HepG2 (cell line): ENCODE data around the gene RAB22A. TPM values are rescaled to one million over a fixed set of nuclear protein-coding genes. Genes with fewer than 3 reads are reported as not detected.
"Not testable (repeated sequence)": the region's sequence is repeated elsewhere in the genome, so short reads cannot be mapped to it uniquely, and the experiment has no call there.

Experiments used
- ATAC-seq: fragments of 200-7000 bp; cut with Tn5 transposase; 3 replicates; pipeline ENCODE4 v1.9.1; 2020; ENCODE audit warnings: mild to moderate bottlenecking, moderate library complexity
- BruUV-seq: library from RNA; stranded (reverse); fragments of 400-500 nt; replicated peaks from 2 replicates; lab custom pipeline; 2021; lab: Mats Ljungman, UMichigan
- CTCF ChIA-PET: fragments of 300-600 bp; formaldehyde crosslinking; extraction: SDS; loops from one replicate; lab custom pipeline; 2021; ENCODE audit warnings: low total read pairs, inconsistent platforms, low intra/inter-chr PET ratio; lab: Yijun Ruan, JAX
- POLR2A ChIA-PET: fragments of 350-600 bp; sonication (Branson Sonifier 250); formaldehyde crosslinking; loops from one replicate; lab custom pipeline; 2020; ENCODE audit warnings: antibody characterized with exemption, inconsistent platforms; lab: Yijun Ruan, JAX
- DNase-seq: peaks from one replicate; pipeline ENCODE4 v3.0.0-alpha.2; 2015; ENCODE audit warnings: low spot score
- FAIRE-seq: peaks from 3 replicates; lab custom pipeline; 2011; peaks lifted over from hg19 to GRCh38; lab: Jason Lieb, UNC
- H2AFZ ChIP-seq: one replicate; pipeline ENCODE4 v1.6.1; 2011; ENCODE audit warnings: low read length, inconsistent platforms
- H3K27ac ChIP-seq: fragments of 300-600 bp; 3 replicates; pipeline ENCODE4 v1.8.0; 2011; ENCODE audit warnings: mixed run types, mild to moderate bottlenecking, mixed read lengths, low read length, inconsistent platforms; ENCODE audit not compliant: insufficient read depth; ENCODE audit errors: extremely low read length
- H3K27me3 ChIP-seq, 2 experiments: fragments of 200-600 bp in 1 of 2; 2 replicates in 1 of 2; 3 replicates in 1 of 2; pipeline versions ENCODE4 v1.6.0 to v1.8.0; 2011; ENCODE audit warnings: low read length in 2 of 2, mild to moderate bottlenecking in 2 of 2, moderate library complexity in 2 of 2, inconsistent platforms in 1 of 2; ENCODE audit not compliant: insufficient read depth in 2 of 2, control insufficient read depth in 1 of 2
- H3K36me3 ChIP-seq, 2 experiments: fragments of 200-600 bp in 1 of 2; replicated peaks in 1 of 2; 2 replicates in 1 of 2; 3 replicates in 1 of 2; pipeline versions ENCODE4 v1.5.1 to v1.8.0; 2011; ENCODE audit warnings: low read length in 2 of 2, inconsistent platforms in 1 of 2; ENCODE audit not compliant: insufficient read depth in 2 of 2, control insufficient read depth in 1 of 2
- H3K4me1 ChIP-seq: 2 replicates; pipeline ENCODE4 v1.5.1; 2012; ENCODE audit warnings: low read length, inconsistent platforms; ENCODE audit not compliant: insufficient read depth
- H3K4me2 ChIP-seq: 2 replicates; pipeline ENCODE4 v1.6.0; 2011; ENCODE audit warnings: low read depth, low read length, inconsistent platforms
- H3K4me3 ChIP-seq, 3 experiments: fragments of 200-600 bp in 1 of 3; sonication (generic), shearing (Covaris generic) in 1 of 3; replicated peaks in 1 of 3; 2 replicates each; pipeline ENCODE4 v1.5.1; 2011 to 2016; ENCODE audit warnings: low read length in 3 of 3, inconsistent platforms in 2 of 3, low read depth in 2 of 3, mild to moderate bottlenecking in 2 of 3, control low read depth in 1 of 3, mixed read lengths in 1 of 3; ENCODE audit not compliant: insufficient read depth in 1 of 3
- H3K79me2 ChIP-seq: one replicate; pipeline ENCODE4 v1.6.1; 2011; ENCODE audit warnings: low read length, inconsistent platforms; ENCODE audit not compliant: insufficient read depth
- H3K9ac ChIP-seq: 2 replicates; pipeline ENCODE4 v1.6.0; 2011; ENCODE audit warnings: mild to moderate bottlenecking, low read depth, low read length, inconsistent platforms; ENCODE audit not compliant: insufficient read depth
- H3K9me3 ChIP-seq: 2 replicates; pipeline ENCODE4 v1.5.1; 2012; ENCODE audit warnings: mild to moderate bottlenecking, low read length
- H4K20me1 ChIP-seq: 2 replicates; pipeline ENCODE4 v1.6.0; 2011; ENCODE audit warnings: inconsistent platforms, mild to moderate bottlenecking, low read length, moderate library complexity; ENCODE audit not compliant: insufficient read depth
- FOXM1 ChIP-seq: sonication (generic); formaldehyde crosslinking; IDR thresholded peaks from 2 replicates; pipeline ENCODE4 v1.5.0; 2020; ENCODE audit warnings: missing genetic modification reagents
- GATAD2A ChIP-seq: IDR thresholded peaks from 2 replicates; pipeline ENCODE4 v1.6.1; 2016
- ISL2 ChIP-seq: sonication (generic); formaldehyde crosslinking; IDR thresholded peaks from 2 replicates; pipeline ENCODE4 v1.5.0; 2020; ENCODE audit warnings: missing genetic modification reagents
- RBAK ChIP-seq: sonication (generic); formaldehyde crosslinking; IDR thresholded peaks from 2 replicates; pipeline ENCODE4 v1.5.1; 2020; ENCODE audit warnings: mild to moderate bottlenecking, missing genetic modification reagents
- SOX6 ChIP-seq, 2 experiments: fragments of 450-650 bp in 1 of 2; sonication (generic) in 1 of 2; formaldehyde crosslinking in 1 of 2; IDR thresholded peaks; 2 replicates each; pipeline versions ENCODE4 v1.4.0 to v1.6.1; 2017 to 2020; ENCODE audit warnings: antibody characterized with exemption in 1 of 2, mild to moderate bottlenecking in 1 of 2, missing genetic modification reagents in 1 of 2
- TEAD3 ChIP-seq: optimal IDR thresholded peaks from 2 replicates; pipeline ENCODE3; 2016; ENCODE audit warnings: borderline replicate concordance
- TFAP4 ChIP-seq: sonication (generic); IDR thresholded peaks from 2 replicates; pipeline ENCODE4 v1.6.1; 2016; ENCODE audit warnings: low read depth, borderline replicate concordance
- TRAFD1 ChIP-seq: sonication (generic); formaldehyde crosslinking; IDR thresholded peaks from 2 replicates; pipeline ENCODE4 v1.5.1; 2020; ENCODE audit warnings: missing genetic modification reagents, mild to moderate bottlenecking, borderline replicate concordance
- ZNF557 ChIP-seq: sonication (generic); formaldehyde crosslinking; IDR thresholded peaks from 2 replicates; pipeline ENCODE4 v1.4.0; 2020; ENCODE audit warnings: missing genetic modification reagents
- ZNF558 ChIP-seq: sonication (generic); formaldehyde crosslinking; IDR thresholded peaks from 2 replicates; pipeline ENCODE4 v1.9.0; 2022; ENCODE audit warnings: mild to moderate bottlenecking, missing genetic modification reagents, borderline replicate concordance
- ZNF644 ChIP-seq: IDR thresholded peaks from 2 replicates; pipeline ENCODE4 v1.6.1; 2016; ENCODE audit warnings: low read depth
- WGBS: methylation state at CpG from one replicate; pipeline ENCODE4 v1.1.6; 2017; ENCODE audit warnings: low lambda C conversion rate; 5-methylcytosine and 5-hydroxymethylcytosine counted together
- in situ Hi-C: cut with HindIII; loops from 2 replicates; pipeline ENCODE4 v1.10.0; 2017; ENCODE audit warnings: low pct_unique_long_range_greater_than_20kb; ENCODE audit not compliant: extremely low pct_ligation_motif_present
- intact Hi-C: fragments of 100-400 bp; cut with micrococcal nuclease; formaldehyde crosslinking; loops from one replicate; pipeline ENCODE4 v1.10.0; 2022; ENCODE audit not compliant: unreplicated experiment
- polyA plus RNA-seq, 8 experiments: library from polyadenylated mRNA; depleted of rRNA in 3 of 8; stranded (reverse) in 7 of 8; unstranded in 1 of 8; fragments of >200 nt; fragmentation: Illumina TruSeq in 4 of 8; extraction: Trizol in 4 of 8; gene quantifications; 2 replicates each; pipeline versions ENCODE4 v1.2.1 to v1.2.3, GENCODE V29; 2011 to 2016; ENCODE audit warnings: low read depth in 4 of 8, missing spikeins in 1 of 8, mixed read lengths in 1 of 8; ENCODE audit not compliant: insufficient read depth in 1 of 8
- total RNA-seq, 5 experiments: library from RNA; depleted of rRNA; stranded (reverse); fragments of >200 nt; fragmentation: Illumina TruSeq; extraction: Trizol; gene quantifications; 2 replicates each; pipeline ENCODE4 v1.2.3, GENCODE V29; 2016; ENCODE audit warnings: low read depth in 1 of 5

The RAB22A gene
- total and polyA plus RNA-seq, 2 of the 13 experiments (the other 11 are each of a cell fraction or from before 2014, with no cell fraction given) = 10.7 to 11.2 TPM

DNA sequence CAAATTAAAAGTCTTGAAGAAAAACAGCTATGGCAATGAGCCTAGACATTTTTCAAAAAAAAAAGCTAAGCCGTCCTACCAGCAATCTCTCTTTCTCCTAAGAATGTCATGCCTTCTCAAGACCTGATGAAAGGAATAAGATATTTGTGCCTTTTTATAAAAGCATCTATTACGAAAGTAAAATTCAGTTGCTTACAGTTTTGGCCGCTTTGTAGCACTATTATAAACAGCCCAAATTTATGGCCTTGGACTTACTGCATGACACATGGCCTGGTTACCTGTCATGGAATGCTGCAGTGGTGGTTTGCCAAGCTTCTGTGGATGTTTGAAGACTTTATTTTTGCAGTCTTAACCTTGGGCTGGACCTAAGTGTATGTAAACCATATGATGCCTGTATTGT, 57.4 kb downstream of the RAB22A start:
- H2AFZ ChIP-seq = no peak overlapping the region
- no peak overlapping the region for H3K4me3 ChIP-seq
- TF ChIP-seq GATAD2A (CRISPR knock-in tag) (no peak), TRAFD1 (CRISPR knock-in tag) (no peak), ISL2 (CRISPR knock-in tag) (no peak), FOXM1 (CRISPR knock-in tag) (no peak), SOX6 (IDR thresholded peaks at IDR 0.05) (no peak), SOX6 (CRISPR knock-in tag; IDR thresholded peaks at IDR 0.05) (no peak), ZNF644 (CRISPR knock-in tag) (no peak), ZNF557 (no peak), ZNF558 (CRISPR knock-in tag) (no peak)
- CTCF ChIA-PET = no interaction called here
- BruUV-seq = no TSS peak
- H3K36me3 ChIP-seq = peaks cover 1 to 2% of the 10 kb centered on the region in 2 experiments
- intact Hi-C loops (no loop called here), in situ Hi-C loops (no loop called here)
- ATAC-seq = no peak
- no peak overlapping the region for H3K27ac ChIP-seq
- no peaks in the 10 kb centered on the region for H3K4me1 ChIP-seq
- H4K20me1 ChIP-seq = no peaks in the 10 kb centered on the region
- no peaks in the 10 kb centered on the region for H3K27me3 ChIP-seq
- H3K4me2 ChIP-seq = no peak overlapping the region
- FAIRE-seq = no peak
- no peaks in the 10 kb centered on the region for H3K9me3 ChIP-seq
- no peak for DNase-seq
- 98% methylated on average over 3 of the region's 3 CpGs for WGBS
- POLR2A ChIA-PET = no interaction called here
- H3K79me2 ChIP-seq = no peaks in the 10 kb centered on the region
- H3K9ac ChIP-seq = no peak overlapping the region

DNA sequence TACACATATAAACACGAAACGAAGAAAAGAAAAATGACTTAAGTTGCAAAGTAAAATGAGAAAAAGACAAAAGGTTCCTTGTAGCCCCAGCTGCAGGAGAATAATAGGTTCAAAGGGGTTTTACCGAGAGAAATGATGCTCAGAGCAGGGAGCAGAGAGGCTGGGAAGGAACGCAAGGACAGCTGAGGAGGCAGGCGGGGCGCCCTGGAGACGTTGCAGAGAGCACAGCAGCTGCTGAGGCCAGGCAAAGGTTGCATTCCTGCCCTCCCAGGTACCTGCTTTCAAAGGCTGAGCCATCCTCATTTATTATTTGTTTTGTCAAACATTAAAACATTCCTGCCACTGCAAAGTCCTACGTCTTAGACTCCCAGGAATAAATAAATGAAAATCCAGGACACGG, 63.3 kb downstream of the RAB22A start:
- WGBS = 38% methylated on average over 9 of the region's 9 CpGs

GRCh38 chr20:58373296-58373695, 63.8 kb downstream of the RAB22A start:
- H3K27me3 ChIP-seq, H2AFZ ChIP-seq, ATAC-seq, H4K20me1 ChIP-seq, in situ Hi-C loops, BruUV-seq, H3K4me2 ChIP-seq, H3K9ac ChIP-seq, CTCF ChIA-PET, H3K36me3 ChIP-seq, intact Hi-C loops, H3K4me3 ChIP-seq, H3K9me3 ChIP-seq, FAIRE-seq, DNase-seq, H3K79me2 ChIP-seq, H3K27ac ChIP-seq: not testable (repeated sequence)
- POLR2A ChIA-PET = interaction anchor here (1.5 to 2.0 kb wide), 2 partner anchors 16 kb away, joined by 5 to 9 read pairs; partner anchors contain the start of gene VAPB
- H3K4me1 ChIP-seq = peaks cover 34% of the 10 kb centered on the region
- WGBS = 87% methylated on average over 8 of the region's 8 CpGs

More for the DNA sequence above, 63.3 kb downstream of the RAB22A start:
- no peaks in the 10 kb centered on the region for H3K27me3 ChIP-seq
- no TSS peak for BruUV-seq
- in situ Hi-C loops = no loop called here
- no peak overlapping the region for H3K27ac ChIP-seq
- H3K79me2 ChIP-seq = no peaks in the 10 kb centered on the region
- intact Hi-C loops = no loop called here
- no peak for DNase-seq
- ChIA-PET CTCF (no interaction called here), POLR2A (interaction anchor here (2.0 kb wide), 1 partner anchor 16 kb away, joined by 5 read pairs; the partner anchor contains the start of gene VAPB)
- peaks cover 34% of the 10 kb centered on the region for H3K4me1 ChIP-seq
- no peaks in the 10 kb centered on the region for H3K9me3 ChIP-seq
- H3K4me3 ChIP-seq = no peak overlapping the region
- TF ChIP-seq TFAP4 (peak; percentile 18; the same call in 1 of the 2 replicates), RBAK (CRISPR knock-in tag) (no peak), TEAD3 (peak; percentile 73)
- H4K20me1 ChIP-seq = no peaks in the 10 kb centered on the region
- no peak overlapping the region for H2AFZ ChIP-seq
- H3K9ac ChIP-seq = no peak overlapping the region
- ATAC-seq = peak; percentile 24
- H3K36me3 ChIP-seq = no peaks in the 10 kb centered on the region
- FAIRE-seq = no peak
- no peak overlapping the region for H3K4me2 ChIP-seq
